Measurements from ENCODE around the gene BBS9.

DNA sequence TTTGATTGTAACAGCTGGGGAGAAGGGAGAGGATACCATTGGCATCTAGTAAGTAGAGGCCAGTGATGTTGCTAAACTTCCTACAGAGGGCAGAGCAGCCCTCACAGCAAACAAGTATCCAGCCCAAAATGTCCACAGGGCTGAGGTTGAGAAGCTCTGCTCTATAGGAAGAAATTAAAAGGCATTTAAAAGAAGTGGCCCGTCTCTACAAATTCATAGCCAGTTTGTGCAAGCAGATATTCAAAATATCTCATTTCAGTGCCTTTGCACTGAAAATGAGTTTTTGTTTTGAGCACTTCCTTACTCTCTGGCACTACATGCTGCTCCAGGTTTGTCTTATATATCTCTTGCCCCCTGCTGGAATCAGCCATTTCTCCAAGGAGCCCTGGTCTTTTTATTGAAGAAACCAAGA is 330.0 kb downstream of the BBS9 start:
- TF ChIP-seq ZNF133 (CRISPR knock-in tag; IDR thresholded peaks at IDR 0.05) (no peak), JUND (IDR thresholded peaks at IDR 0.05; ENCODE audit: borderline replicate concordance, low read depth, low read length) (no peak), JUND (tag; IDR thresholded peaks at IDR 0.05; ENCODE audit: borderline replicate concordance, low read depth, low read length) (no peak), RAD21 (CRISPR knock-in tag; conservative IDR thresholded peaks at IDR 0.05 in 1 of 2, IDR thresholded peaks at IDR 0.05 in 1 of 2) (0 out of 4 replicates have a peak, but pooled peaks of 1 of the 2 experiments have one; percentile 2), NFIX (CRISPR knock-in tag; IDR thresholded peaks at IDR 0.05; ENCODE audit: low read depth) (no peak), TAF9B (IDR thresholded peaks at IDR 0.05; ENCODE audit: partially characterized antibody) (no peak), WHSC1 (IDR thresholded peaks at IDR 0.05; ENCODE audit: low read length) (no peak), GABPA (tag; conservative IDR thresholded peaks at IDR 0.05; ENCODE audit: low read depth) (no peak)

Data from K562 (cell line).